ENCODE data around the gene ZNF764.
A peak's percentile ranks its signal among the peaks of the same experiment; 100 is the strongest.
"Not testable (repeated sequence)": the region's sequence is repeated elsewhere in the genome, so short reads cannot be mapped to it uniquely, and the experiment has no call there.

ZNF764 gene

DNA sequence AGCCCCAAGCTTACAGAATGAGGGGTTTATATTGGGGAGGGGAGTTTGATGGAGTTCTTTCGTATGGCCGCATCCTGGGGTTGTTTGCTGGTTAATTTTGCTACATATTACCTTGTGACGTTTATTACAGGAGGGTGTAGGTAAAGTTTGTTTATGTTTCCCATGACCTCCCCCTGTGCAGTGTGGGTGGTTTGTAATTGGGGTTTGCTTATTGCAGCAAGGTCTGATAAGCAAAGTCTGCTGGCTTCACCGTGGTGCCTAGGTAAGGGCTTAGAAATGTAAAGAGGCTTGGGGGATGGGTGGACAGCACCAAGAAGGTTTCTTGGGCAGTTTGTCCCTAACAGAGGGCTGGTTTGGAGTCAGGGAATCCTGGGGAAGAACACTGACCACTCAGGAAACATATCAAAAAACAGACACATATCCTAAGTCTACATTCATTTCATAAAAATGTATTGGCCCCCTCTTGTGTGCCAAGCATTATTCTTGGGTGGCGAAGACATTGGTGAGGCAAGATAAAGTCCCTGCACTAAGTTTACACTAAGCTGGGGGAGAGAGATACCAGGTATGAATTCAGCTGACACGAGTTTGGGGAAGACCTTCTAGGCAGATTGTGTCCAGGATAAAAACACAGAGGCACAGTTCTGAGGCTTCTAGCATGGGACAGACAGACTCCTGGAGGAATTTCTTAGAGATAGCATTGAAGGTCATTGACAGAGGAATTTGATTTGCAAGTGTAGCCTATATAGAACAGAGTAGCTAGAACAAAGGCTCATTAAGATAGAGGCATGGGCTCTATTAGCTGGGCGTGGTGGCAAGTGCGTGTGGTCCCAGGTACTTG, 9.5 kb downstream of the ZNF764 start:
- DNase-seq (ENCODE audit: low read depth): no peak

DNA sequence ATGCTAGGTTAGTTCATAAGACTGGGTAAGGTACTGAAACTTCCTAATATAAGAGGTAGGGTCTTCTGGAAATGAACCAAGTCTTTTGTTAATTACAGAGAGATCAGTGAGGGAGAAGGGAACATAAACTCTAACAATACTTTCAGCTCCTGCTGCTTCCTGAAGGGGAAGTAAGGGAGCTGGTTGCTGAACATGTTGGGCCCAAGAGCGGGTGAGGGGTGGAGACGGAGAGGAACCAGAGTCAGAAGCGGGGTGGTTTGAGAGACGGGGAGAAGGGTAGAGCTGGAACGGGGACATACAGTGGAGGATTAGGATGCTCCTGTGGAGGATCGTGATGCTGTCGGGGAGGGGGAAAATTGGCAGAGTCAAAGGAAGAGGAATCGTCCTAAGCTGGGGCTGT, 12.1 kb downstream of the ZNF764 start:
- no peak for DNase-seq (ENCODE audit: low read depth)

DNA sequence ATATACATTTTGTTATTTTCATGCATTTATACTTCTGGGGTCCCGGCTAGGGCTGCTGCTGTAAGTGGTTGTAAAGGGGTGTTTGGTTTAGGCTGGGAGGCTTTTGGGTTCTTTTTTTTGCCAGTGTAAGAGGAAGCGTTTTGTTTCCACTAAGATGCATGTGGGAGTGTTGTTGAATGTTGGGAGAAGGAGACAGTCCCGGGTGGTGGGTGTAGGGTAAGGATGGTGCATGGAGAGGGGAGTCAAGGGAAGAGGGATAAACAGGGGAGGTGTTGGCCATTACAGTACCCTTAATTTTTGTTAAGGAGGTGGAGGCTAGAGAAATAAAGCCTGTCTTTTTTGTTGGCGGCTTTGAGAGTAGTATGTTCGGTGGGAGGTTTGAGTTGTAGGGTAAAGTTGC, 15.1 kb downstream of the ZNF764 start:
- no peak for DNase-seq (ENCODE audit: low read depth)

DNA sequence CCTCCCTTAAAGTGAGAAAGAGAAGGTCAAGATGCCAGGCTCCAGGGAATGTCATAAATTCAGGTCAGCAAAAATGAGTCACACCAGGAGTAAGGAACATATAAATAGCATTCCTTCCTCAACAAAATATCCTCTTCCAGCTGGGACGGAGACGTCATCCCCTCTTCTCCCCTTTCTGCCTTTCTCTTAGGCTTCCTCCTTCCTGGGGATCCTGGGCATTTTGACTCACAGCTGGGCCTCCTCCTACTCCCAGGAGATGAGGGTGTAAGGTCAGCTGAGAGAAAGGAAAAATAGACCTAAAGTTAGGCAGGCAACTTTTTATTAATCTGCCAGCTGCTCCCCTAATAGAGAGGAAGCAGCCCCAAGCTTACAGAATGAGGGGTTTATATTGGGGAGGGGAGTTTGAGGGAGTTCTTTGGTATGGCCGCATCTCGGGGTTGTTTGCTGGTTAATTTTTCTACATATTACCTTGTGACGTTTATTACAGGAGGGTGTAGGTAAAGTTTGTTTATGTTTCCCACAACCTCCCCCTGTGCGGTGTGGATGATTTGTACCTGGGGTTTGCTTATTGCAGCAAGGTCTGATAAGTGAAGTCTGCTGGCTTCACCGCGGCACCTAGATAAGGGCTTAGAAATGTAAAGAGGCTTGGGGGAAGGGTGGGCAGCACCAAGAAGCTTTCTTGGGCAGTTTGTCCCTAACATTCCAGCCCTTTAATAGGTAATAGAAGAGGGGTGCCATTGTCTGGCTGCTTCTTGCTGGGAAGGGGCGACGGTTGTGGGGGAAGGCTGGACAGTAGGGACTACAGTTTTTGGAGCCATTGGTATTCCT, 16.5 kb downstream of the ZNF764 start:
- DNase-seq (ENCODE audit: low read depth): no peak

DNA sequence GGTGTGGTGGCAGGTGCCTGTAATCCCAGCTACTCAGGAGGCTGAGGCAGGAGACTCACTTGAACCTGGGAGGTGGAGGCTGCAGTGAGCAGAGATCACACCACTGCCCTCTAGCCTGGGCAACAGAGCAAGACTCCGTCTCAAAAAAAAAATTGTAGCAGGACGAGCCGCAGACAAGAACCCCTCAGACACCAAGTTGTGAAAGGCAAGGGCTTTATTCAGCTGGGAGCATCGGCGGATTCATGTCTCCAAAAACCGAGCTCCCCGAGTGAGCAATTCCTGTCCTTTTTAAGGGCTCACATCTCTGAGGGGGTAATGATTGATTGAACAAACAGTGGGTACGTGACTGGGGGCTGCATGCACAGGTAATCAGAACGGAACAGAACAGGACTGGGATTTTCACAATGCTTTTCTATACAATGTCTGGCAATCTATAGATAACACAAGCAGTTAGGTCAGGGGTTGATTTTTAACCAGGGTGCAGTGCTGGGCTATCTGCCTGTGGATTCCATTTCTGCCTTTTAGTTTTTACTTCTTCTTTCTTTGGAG, 17.2 kb downstream of the ZNF764 start:
- not testable (repeated sequence) for DNase-seq (ENCODE audit: low read depth)

DNA sequence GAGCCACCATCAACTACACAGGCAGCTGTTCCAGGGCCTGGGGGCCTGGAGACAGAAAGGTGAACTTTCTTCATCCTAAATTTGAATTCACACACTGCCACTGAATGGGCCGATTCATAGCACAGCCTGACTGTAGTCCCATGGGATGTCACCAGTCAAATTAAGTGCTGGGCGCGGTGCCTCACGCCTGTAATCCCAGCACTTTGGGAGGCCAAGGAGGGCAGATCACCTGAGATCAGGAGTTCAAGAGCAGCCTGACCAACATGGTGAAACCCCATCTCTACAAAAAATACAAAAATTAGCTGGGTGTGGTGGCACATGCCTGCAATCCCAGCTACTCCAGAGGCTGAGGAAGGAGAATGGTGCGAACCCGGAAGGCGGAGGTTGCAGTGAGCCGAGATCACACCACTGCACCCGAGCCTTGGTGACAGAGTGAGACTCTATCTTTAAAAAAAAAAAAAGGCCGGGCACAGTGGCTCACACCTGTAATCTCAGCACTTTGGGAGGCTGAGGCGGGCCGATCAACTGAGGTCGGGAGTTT, 18.1 kb downstream of the ZNF764 start:
- DNase-seq (ENCODE audit: low read depth): not testable (repeated sequence)

DNA sequence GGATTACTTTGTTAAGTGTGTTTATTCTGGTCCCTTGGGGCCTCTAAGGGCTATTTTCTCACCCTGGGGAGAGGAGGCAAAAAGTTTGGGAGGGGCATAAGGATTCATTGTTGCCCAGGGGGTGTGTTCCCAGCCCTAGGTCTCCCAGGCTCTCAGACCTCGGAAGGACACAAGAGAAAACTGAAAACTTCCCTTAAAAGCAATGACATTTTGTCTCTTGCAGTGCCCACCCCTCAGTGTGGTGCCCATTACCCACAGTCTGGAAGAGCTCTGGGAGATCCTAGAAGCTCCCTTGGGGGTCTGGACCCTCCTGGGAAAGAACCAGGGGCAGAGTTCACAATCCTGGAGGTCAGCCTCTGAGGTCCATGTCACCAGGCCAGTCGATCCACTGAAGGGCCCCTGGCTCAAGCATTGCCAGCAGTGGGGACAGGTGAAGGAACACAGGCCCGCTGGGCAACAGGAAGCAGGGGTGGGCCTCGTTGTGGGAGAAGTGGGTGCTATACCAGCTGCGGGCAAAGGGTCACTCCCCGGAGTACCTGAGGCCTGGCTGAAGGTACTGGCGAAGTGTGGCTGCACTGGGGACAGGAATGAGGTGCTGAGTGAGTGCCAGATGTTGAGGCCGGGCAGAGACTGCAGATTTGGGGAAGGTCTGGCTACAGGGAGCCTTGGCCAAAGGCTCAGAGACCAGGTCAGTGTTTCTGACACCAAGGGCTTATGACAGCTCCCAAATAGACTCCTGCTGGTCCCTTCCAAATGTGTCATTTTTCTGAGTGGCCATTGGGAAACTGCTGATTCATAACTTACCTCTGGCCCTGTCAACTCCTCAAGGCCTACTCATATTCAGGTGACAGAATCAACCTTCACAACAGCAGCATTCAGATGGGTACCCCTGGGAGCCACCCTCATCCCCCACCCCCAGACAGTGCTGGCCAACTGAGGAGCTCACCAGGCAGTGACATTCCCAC, 18.9 kb downstream of the ZNF764 start:
- DNase-seq (ENCODE audit: low read depth): no peak

DNA sequence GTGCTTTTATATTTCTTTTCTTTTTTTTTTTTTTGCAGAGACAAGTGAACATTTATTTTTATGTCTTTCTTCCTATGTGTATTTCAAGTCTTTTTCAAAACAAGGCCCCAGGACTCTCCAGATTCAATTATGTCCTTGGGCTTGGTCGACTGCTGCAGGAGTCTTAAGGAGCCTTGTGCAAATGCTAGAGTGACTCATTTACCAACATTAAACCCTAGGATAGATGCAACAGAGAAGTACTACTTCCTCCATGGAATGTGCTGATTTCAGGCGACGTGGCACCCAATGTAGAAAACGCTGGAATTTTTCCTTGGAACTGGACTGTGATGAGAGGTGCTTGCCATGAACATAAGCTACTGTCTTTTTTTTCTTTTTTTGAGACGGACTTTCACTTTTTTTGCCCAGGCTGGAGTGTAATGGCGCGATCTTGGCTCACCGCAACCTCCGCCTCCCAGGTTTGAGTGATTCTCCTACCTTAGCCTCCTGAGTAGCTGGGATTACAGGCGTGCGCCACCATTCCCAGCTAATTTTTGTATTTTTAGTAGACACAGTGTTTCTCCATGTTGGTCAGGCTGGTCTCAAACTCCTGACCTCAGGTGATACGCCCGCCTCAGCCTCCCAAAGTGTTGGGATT, 21.7 kb downstream of the ZNF764 start:
- not testable (repeated sequence) for DNase-seq (ENCODE audit: low read depth)

DNA sequence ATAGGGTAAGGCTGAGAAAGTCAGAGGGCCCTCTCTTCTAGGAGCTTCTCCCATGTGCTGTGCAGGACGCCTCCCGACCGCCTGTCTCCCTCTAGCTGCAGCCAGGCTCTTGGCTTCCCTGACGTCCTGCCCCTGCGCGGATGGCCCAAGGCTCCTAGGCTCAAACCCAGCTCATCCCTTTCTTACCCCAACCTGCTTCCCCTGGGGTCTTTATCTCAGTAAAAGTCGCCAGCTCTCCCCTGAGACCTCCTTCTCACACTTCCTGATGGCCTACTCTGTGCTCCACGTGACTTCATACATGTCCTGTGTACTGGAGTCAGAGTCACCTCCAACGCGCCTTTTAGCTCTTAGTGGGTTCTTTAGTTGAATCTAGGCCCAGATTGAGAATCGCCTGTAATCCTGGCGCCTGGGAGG, 22.4 kb downstream of the ZNF764 start:
- peak; percentile 59 for DNase-seq (ENCODE audit: low read depth)

DNA sequence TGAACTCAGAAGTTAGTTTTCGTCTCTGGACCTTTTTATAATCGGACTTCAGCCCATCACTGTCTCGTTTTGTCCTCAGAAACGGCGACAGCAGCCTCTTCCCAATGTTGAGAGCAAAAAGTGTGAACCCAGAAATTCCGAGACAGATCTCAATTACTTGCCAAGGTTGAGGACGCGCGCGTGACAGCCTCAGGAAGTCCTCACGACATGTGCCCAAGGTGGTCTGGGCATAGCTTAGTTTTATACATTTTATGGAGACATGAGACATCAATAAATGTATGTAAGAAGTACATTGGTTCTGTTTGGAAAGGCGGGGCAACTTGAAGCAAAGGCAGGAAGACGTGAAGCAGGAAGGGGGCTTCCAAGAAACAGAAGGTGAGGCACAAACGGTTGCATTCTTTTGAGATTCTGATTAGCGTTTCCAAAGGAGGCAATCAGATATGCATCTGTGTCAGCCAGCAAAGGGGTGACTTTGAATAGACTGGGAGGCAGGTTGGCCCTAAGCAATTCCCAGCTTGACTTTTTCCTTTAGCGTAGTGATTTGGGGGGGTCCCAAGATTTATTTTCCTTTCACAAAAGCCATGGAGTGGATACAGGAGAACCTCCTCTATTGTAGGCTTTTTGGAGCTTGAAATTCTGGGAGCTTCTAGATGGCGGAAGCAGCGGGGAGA, 22.9 kb downstream of the ZNF764 start:
- DNase-seq (ENCODE audit: low read depth): no peak

DNA sequence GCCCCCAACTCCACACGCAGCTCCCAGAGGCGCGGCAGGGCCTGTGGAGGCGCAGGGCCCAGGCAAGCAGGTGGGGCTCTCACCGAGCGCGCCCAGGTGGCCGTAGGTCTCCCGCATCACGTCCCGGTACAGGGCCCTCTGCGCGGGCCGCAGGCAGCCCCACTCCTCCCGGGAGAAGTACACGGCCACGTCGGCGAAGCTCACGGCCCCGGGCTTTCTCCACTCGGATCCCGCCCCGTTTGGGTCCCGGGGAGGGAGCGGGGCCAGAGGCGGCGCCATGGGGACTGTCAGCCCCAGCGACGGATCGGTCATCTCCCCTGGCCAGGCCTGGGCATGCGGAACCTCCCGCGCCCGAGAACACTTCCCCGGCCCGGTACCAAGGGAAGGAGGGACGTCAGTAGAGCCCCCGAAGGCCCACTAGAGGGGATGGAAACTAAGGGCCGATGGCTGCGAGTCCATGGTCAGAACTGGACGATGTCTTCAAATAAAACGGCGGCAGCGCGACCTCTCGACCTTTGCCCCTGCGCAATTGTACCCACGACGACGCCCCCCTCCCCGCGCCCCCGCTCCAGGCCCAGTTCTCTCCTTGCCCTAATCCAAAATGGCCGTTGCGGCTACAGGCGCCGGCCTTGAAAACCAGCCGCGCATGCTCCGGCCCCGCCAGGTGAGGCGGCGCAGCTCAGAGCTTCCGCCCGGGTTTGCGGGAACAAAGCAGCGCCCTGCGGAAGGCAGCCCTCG, 23.6 kb downstream of the ZNF764 start, which contains the start of gene ZNF747:
ZNF747 (minus strand) TSS at position 491 of the 738 bp plus-strand sequence; CDS start at position 312, 179 bp downstream.
- peak; percentile 90 for DNase-seq (ENCODE audit: low read depth)

DNA sequence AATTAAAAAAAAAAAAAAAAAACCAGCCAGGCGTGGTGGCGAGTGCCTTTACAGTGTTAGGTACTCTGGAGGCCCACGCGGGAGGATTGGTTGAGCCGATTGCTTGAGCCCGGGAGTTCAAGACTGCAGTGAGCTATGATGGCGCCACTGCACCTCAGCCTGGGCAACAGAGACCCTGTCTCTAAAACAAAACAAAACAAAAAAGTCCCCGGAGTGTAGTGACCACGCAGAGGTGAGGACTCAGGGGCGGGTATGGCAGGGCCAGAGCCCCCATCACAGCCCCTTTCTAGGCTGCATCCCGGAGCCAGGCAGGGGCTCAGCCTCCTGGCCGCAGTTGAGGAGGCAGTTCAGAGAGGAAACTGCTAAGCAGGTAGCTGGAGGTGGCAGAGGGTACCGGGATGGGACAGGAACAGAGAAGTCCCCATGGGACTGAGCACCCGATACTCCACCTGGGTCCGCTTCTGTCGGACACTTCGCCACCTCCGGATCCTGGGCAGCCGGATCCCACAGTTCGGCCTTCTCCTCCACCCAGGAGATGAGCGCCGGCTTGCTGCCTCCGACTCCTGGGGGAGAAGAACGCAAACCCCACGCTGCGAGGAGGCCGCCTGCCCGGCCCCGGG, 24.3 kb downstream of the ZNF764 start:
- DNase-seq (ENCODE audit: low read depth): no peak

DNA sequence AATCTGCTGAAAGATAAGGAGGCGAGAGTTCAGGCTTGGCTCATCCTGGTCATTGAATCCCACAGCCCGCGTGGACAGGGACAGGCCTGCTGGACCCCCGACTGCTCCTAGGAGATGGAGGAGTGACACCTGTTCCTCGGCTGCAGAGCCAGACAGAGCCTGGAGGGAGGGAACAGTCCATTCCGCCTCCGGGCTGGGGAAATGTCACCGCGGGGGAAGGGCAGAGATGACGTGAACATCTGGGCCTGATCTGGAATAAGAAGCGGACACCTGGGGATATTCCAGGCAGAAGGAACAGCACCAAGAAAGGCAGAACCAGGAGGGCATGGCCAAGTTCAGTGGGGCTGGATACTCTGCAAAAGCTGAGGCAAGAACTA, 25.0 kb downstream of the ZNF764 start:
- DNase-seq (ENCODE audit: low read depth): no peak

DNA sequence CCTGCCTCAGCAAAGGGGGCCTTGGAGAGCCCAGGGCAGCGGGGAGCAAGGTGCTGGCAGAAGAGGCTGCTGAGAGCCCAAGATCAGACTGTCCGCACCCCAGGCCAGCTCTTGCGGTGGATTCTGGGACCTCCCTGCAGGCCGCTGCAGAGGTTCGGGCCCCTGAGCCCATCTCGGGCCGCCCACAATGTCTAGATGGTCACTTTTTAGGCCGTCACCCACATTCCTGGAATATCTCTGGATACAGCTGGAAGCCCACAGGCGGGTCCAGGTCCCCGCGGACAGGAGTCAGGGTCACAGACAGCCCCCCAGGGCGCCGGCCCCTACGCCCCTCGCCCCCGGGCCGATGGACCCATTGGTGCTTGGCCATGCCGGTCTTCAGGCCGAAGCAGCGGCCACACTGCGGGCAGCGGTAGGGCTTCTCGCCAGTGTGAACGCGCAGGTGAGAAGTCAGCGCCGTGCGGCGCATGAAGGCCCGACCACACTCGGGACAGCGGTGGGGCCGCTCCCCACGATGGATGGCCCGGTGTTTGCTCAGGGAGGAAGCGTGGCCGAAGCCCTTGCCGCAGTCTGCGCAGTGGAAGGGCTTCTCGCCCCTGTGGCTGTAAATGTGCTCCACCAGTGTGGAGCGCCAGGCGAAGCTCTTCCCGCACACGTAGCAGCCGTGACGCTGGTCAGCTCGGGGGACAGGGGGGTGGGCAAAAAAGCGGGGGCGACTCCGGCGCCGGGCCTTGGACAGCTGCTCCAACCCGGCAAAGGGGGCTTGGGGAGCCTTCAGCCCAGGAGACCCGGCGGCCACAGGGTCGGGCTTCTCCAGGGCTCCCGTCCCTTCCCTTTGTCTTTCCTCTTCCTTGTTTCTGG, 25.7 kb downstream of the ZNF764 start:
- no peak for DNase-seq (ENCODE audit: low read depth)

DNA sequence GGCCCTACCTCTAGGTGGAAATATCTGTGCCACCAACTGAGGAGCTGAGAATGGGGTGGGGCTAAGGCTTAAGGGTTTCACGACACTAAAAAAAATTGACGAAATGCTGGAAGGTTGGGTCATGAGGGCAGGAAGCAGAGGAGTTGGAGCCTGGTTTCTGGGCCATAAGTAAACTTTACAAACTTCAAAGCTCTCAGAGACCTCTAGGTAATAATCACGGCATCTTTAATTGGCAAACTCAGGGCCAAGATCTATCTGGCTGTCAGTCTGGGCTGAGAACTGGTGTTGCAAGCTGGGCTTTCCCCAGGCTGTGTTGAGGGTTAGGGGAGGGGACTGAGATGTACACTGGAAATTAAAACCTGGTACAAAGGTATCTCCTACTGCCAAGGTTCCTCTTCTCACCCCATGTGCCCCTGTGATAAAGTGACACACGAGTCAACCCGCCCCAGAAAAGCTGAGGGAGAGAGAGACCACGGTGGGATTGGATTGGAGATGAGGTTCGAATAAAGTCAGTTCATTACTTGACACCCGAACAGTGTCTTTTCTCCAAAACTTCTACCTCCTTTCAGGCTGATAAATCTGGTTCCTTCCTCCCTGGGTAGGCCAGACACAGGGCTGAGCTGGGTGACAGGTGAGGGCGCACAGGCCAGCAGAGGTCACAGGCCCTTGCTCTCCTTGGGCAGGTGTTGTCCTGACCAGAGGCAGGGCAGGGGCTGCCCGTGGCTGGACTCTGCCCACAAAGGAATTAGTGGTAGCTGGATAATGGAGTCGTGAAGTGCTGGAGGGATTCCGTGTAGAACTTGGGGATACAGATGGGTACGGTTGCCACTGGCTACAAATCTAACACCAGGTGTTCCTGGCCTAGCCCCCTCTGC, 27.8 kb downstream of the ZNF764 start:
- DNase-seq (ENCODE audit: low read depth): no peak

DNA sequence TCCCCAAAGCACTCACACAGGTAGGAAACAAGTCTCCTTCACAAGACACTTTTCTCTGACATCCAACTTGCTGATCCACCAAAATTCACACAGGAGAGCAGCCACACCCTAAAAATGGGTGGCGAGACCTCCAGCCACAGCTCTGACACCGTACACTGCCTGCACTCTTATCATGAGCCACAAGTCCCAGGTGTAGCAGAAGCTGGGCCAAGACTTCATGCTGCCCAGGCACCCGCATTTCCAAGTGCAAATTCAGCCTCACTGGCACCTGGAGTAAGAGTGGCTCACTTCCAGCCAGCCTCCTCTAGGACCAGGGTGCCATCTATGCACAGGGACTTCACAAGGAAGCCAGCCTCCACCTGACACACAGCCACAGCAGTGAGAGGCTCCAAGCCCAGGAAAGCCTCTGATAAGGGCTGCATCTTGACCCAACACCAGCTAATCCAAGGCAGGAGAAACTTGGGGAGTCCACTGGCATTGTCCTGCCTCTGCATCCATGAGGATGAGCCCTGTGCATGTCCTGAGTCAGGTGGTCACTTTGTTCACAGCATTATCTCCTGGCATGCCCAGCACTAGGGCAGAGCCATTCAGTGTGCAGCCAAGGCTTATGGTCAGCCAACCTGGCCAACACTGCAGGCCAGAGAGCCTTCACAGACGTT, 29.2 kb downstream of the ZNF764 start:
- DNase-seq (ENCODE audit: low read depth): no peak

Measured in activated T-cell treated with anti-CD3 and anti-CD28 coated beads for 24 hours (primary cell).